Liver (tissue), 9 donors: ENCODE measurements around the gene ERCC3. TPM values are rescaled to one million over a fixed set of nuclear protein-coding genes. Genes with fewer than 3 reads are reported as not detected.

Experiments used
- DNase-seq: peaks from one replicate; pipeline ENCODE4 v3.0.0-alpha.2; 2017; ENCODE audit warnings: low spot score
- H3K27ac ChIP-seq, 2 donors: one replicate each; pipeline ENCODE4 v1.7.0; 2013; ENCODE audit warnings: inconsistent platforms in 2 of 2, low read length in 2 of 2, control low read depth in 1 of 2, low read depth in 1 of 2, mild to moderate bottlenecking in 1 of 2
- H3K27me3 ChIP-seq, 4 donors: one replicate each; pipeline versions ENCODE4 v1.6.1 to v1.7.0; 2013; ENCODE audit warnings: low read length in 3 of 4, inconsistent platforms in 1 of 4, mild to moderate bottlenecking in 1 of 4, moderate library complexity in 1 of 4; ENCODE audit not compliant: control insufficient read depth in 4 of 4, insufficient read depth in 4 of 4
- H3K36me3 ChIP-seq, 4 donors: one replicate each; pipeline versions ENCODE4 v1.6.1 to v1.7.0; 2013; ENCODE audit warnings: low read length in 3 of 4, mild to moderate bottlenecking in 3 of 4, low read depth in 1 of 4, moderate library complexity in 1 of 4; ENCODE audit not compliant: control insufficient read depth in 4 of 4, insufficient read depth in 3 of 4
- H3K4me1 ChIP-seq, 4 donors: one replicate each; pipeline versions ENCODE4 v1.6.1 to v1.7.0; 2013; ENCODE audit warnings: low read length in 3 of 4, mild to moderate bottlenecking in 3 of 4, moderate library complexity in 1 of 4; ENCODE audit not compliant: control insufficient read depth in 4 of 4, insufficient read depth in 4 of 4
- H3K4me3 ChIP-seq, 3 donors: one replicate each; pipeline versions ENCODE4 v1.6.1 to v1.7.0; 2013; ENCODE audit warnings: low read length in 3 of 3, control low read depth in 1 of 3, low read depth in 1 of 3, mild to moderate bottlenecking in 1 of 3
- H3K9ac ChIP-seq, 2 donors: one replicate each; pipeline ENCODE4 v1.7.0; 2013; ENCODE audit warnings: low read length in 2 of 2, mild to moderate bottlenecking in 2 of 2, moderate library complexity in 2 of 2, control low read depth in 1 of 2, low read depth in 1 of 2
- H3K9me3 ChIP-seq, 4 donors: one replicate each; pipeline versions ENCODE4 v1.6.1 to v1.7.0; 2013; ENCODE audit warnings: low read length in 3 of 4; ENCODE audit not compliant: control insufficient read depth in 4 of 4
- ATF3 ChIP-seq: IDR thresholded peaks from 2 replicates; pipeline ENCODE4 v1.6.1; 2016; ENCODE audit warnings: antibody characterized with exemption
- EGR1 ChIP-seq, 2 donors: IDR thresholded peaks; 2 replicates each; pipeline ENCODE4 v1.6.1; 2016 to 2018; ENCODE audit warnings: antibody characterized with exemption in 2 of 2, low read depth in 2 of 2
- FOXA1 ChIP-seq: IDR thresholded peaks from 2 replicates; pipeline ENCODE4 v1.6.1; 2016; ENCODE audit warnings: antibody characterized with exemption
- FOXA2 ChIP-seq: IDR thresholded peaks from 2 replicates; pipeline ENCODE4 v1.6.1; 2016; ENCODE audit warnings: antibody characterized with exemption
- GABPA ChIP-seq, 2 donors: IDR thresholded peaks in 1 of 2; conservative IDR thresholded peaks in 1 of 2; 2 replicates each; pipeline ENCODE4 v1.6.1; 2016; ENCODE audit warnings: antibody characterized with exemption in 2 of 2, mild to moderate bottlenecking in 1 of 2, moderate library complexity in 1 of 2
- HNF4A ChIP-seq, 2 donors: conservative IDR thresholded peaks; 2 replicates each; pipeline ENCODE4 v1.6.1; 2016; ENCODE audit warnings: antibody characterized with exemption in 2 of 2, mild to moderate bottlenecking in 2 of 2
- HNF4G ChIP-seq: IDR thresholded peaks from 2 replicates; pipeline ENCODE4 v1.6.1; 2016; ENCODE audit warnings: antibody characterized with exemption
- JUND ChIP-seq, 2 donors: IDR thresholded peaks; 2 replicates each; pipeline ENCODE4 v1.6.1; 2016; ENCODE audit warnings: antibody characterized with exemption in 2 of 2
- MAX ChIP-seq: IDR thresholded peaks from 2 replicates; pipeline ENCODE4 v1.6.1; 2016; ENCODE audit warnings: antibody characterized with exemption
- NR2F2 ChIP-seq: IDR thresholded peaks from 2 replicates; pipeline ENCODE4 v1.6.1; 2016; ENCODE audit warnings: antibody characterized with exemption
- RAD21 ChIP-seq, 2 donors: IDR thresholded peaks; 2 replicates each; pipeline ENCODE4 v1.6.1; 2016; ENCODE audit warnings: antibody characterized with exemption in 2 of 2, mild to moderate bottlenecking in 2 of 2
- REST ChIP-seq: IDR thresholded peaks from 2 replicates; pipeline ENCODE4 v1.6.1; 2016; ENCODE audit warnings: antibody characterized with exemption, mild to moderate bottlenecking
- RXRA ChIP-seq, 2 donors: IDR thresholded peaks; 2 replicates each; pipeline ENCODE4 v1.6.1; 2017 to 2018; ENCODE audit warnings: antibody characterized with exemption in 2 of 2, mild to moderate bottlenecking in 1 of 2
- SP1 ChIP-seq: IDR thresholded peaks from 2 replicates; pipeline ENCODE4 v1.6.1; 2018; ENCODE audit warnings: antibody characterized with exemption, mild to moderate bottlenecking
- TAF1 ChIP-seq: conservative IDR thresholded peaks from 2 replicates; pipeline ENCODE4 v1.6.1; 2016; ENCODE audit warnings: antibody characterized with exemption, mild to moderate bottlenecking
- YY1 ChIP-seq: IDR thresholded peaks from 2 replicates; pipeline ENCODE4 v1.6.1; 2016; ENCODE audit warnings: antibody characterized with exemption, mild to moderate bottlenecking
- ZBTB33 ChIP-seq: IDR thresholded peaks from 2 replicates; pipeline ENCODE4 v1.6.1; 2016; ENCODE audit warnings: antibody characterized with exemption
- WGBS: extraction: QIAGEN DNeasy Blood & Tissue Kit; methylation state at CpG from one replicate; pipeline ENCODE4 v1.1.7; 2013; 5-methylcytosine and 5-hydroxymethylcytosine counted together
- polyA plus RNA-seq, 2 donors: library from polyadenylated mRNA; stranded (reverse) in 1 of 2; unstranded in 1 of 2; fragments of 200-250 nt in 1 of 2; fragments of >200 nt in 1 of 2; fragmentation: Nextera tagmentation in 1 of 2; extraction: Ambion mirVana in 1 of 2; gene quantifications; one replicate each; pipeline versions ENCODE4 v1.2.1 to v1.2.3, GENCODE V29; 2013 to 2015
- total RNA-seq, 2 donors: library from RNA; depleted of rRNA; stranded (reverse); fragments of >200 nt; gene quantifications; one replicate each; pipeline ENCODE4 v1.2.3, GENCODE V29; 2014
- TF ChIP-seq, protein P1 (sequence below): fragments of 150-350 bp; IDR thresholded peaks from 2 replicates; pipeline ENCODE4 v1.5.1; 2017; ENCODE audit warnings: improper control_type of control experiment, low read depth, low read length; ENCODE audit not compliant: missing input control
- donor health status: healthy.
- donor health status: healthy.
- donor health status: healthy.
- donor health status: healthy.
- donor health status: healthy.

The ERCC3 gene
- total and polyA plus RNA-seq, 4 donors = 12.4 to 38.3 (median 17.4) TPM

- no peak for DNase-seq
- H3K27me3 ChIP-seq = no peaks in the 10 kb centered on the region
- no peak overlapping the region for H3K27ac ChIP-seq
- WGBS = 85% methylated on average over 2 of the region's 2 CpGs
- no peak overlapping the region for H3K4me3 ChIP-seq
- no peak for TF ChIP-seq MAX
- TF ChIP-seq FOXA2 = no peak
- TF ChIP-seq FOXA1 = no peak
- no peak for TF ChIP-seq EGR1 (IDR thresholded peaks at IDR 0.05; ENCODE audit: low read depth in 2 of 2)
- TF ChIP-seq HNF4A (conservative IDR thresholded peaks at IDR 0.05) = no peak
- TF ChIP-seq TAF1 = no peak
- no peak for TF ChIP-seq YY1
- no peak for TF ChIP-seq JUND (IDR thresholded peaks at IDR 0.05)
- TF ChIP-seq REST = no peak
- TF ChIP-seq GABPA (IDR thresholded peaks at IDR 0.05 in 1 of 2, conservative IDR thresholded peaks at IDR 0.05 in 1 of 2) = no peak
- no peak for TF ChIP-seq ATF3
- TF ChIP-seq, protein P1, sequence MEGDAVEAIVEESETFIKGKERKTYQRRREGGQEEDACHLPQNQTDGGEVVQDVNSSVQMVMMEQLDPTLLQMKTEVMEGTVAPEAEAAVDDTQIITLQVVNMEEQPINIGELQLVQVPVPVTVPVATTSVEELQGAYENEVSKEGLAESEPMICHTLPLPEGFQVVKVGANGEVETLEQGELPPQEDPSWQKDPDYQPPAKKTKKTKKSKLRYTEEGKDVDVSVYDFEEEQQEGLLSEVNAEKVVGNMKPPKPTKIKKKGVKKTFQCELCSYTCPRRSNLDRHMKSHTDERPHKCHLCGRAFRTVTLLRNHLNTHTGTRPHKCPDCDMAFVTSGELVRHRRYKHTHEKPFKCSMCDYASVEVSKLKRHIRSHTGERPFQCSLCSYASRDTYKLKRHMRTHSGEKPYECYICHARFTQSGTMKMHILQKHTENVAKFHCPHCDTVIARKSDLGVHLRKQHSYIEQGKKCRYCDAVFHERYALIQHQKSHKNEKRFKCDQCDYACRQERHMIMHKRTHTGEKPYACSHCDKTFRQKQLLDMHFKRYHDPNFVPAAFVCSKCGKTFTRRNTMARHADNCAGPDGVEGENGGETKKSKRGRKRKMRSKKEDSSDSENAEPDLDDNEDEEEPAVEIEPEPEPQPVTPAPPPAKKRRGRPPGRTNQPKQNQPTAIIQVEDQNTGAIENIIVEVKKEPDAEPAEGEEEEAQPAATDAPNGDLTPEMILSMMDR = no peak
- no peak for TF ChIP-seq NR2F2
- TF ChIP-seq RAD21 (IDR thresholded peaks at IDR 0.05) = no peak
- no peak for TF ChIP-seq ZBTB33
- TF ChIP-seq HNF4G = no peak
- no peak for TF ChIP-seq SP1
- TF ChIP-seq RXRA (IDR thresholded peaks at IDR 0.05) = no peak
- H3K4me1 ChIP-seq = peaks cover 0 to 4% (median 0%) of the 10 kb centered on the region in 4 donors
- no peaks in the 10 kb centered on the region for H3K9me3 ChIP-seq
- peaks cover 4 to 37% (median 20%) of the 10 kb centered on the region in 4 donors for H3K36me3 ChIP-seq
- H3K9ac ChIP-seq = no peak overlapping the region
These were observed 38.8 kb downstream of the ERCC3 start for GRCh38 chr2:127255146-127255545.
